Right lobe of liver (tissue), 6 donors: ENCODE results near the gene CCDC82. TPM values are rescaled to one million over a fixed set of nuclear protein-coding genes. Genes with fewer than 3 reads are reported as not detected.

Experiments
- ATAC-seq, 4 donors: fragments of 200-7000 bp; cut with Tn5 transposase; one replicate each; pipeline ENCODE4 v1.9.1; 2020; ENCODE audit warnings: mild to moderate bottlenecking in 4 of 4, moderate library complexity in 4 of 4
- DNase-seq, 3 donors: peaks; one replicate each; pipeline ENCODE4 v3.0.0-alpha.2; 2020
- H3K27ac ChIP-seq, 3 donors: fragments of 200-600 bp; one replicate each; pipeline ENCODE4 v1.8.0; 2022
- H3K27me3 ChIP-seq, 2 donors: fragments of 200-600 bp; one replicate each; pipeline ENCODE4 v1.8.0; 2022
- H3K36me3 ChIP-seq, 4 donors: fragments of 200-600 bp; sonication (generic) in 1 of 4; one replicate each; pipeline versions ENCODE4 v1.5.1 to v1.8.0; 2017 to 2022; ENCODE audit warnings: control low read depth in 1 of 4
- H3K4me1 ChIP-seq, 4 donors: fragments of 200-600 bp; sonication (generic) in 1 of 4; one replicate each; pipeline versions ENCODE4 v1.5.1 to v1.8.0; 2017 to 2022; ENCODE audit warnings: control low read depth in 1 of 4
- H3K4me3 ChIP-seq, 3 donors: fragments of 200-600 bp; one replicate each; pipeline ENCODE4 v1.8.0; 2022
- H3K9me3 ChIP-seq, 4 donors: fragments of 200-600 bp; sonication (generic) in 1 of 4; one replicate each; pipeline versions ENCODE4 v1.5.1 to v1.8.0; 2017 to 2022; ENCODE audit warnings: control low read depth in 1 of 4
- POLR2A ChIP-seq: fragments of 450-650 bp; IDR thresholded peaks from one replicate; pipeline ENCODE4 v1.6.1; 2017; ENCODE audit warnings: antibody characterized with exemption, mild to moderate bottlenecking
- WGBS: methylation state at CpG from one replicate; pipeline ENCODE4 v1.1.6; 2018; ENCODE audit warnings: low coverage, low lambda C conversion rate; ENCODE audit not compliant: insufficient coverage; ENCODE audit errors: missing lambda C conversion rate; 5-methylcytosine and 5-hydroxymethylcytosine counted together
- intact Hi-C, 2 donors: fragments of 100-400 bp; cut with DNase I; formaldehyde crosslinking; loops; one replicate each; pipeline versions ENCODE4 v1.11.2 to v1.14.1; 2022
- total RNA-seq, 6 experiments: library from RNA; depleted of rRNA in 2 of 6; stranded (reverse); fragments of >200 nt in 2 of 6; fragmentation: NEBNext Ultra II Directional in 3 of 6; extraction: Animal tissue kit (Norgen Biotek cat#: 25700) in 3 of 6; gene quantifications; one replicate each; pipeline versions ENCODE4 v1.1.0 to v1.2.4, GENCODE V29; 2016 to 2023
- TF ChIP-seq, protein P1 (sequence below), 4 donors: fragments of 200-600 bp in 3 of 4; fragments of 450-650 bp in 1 of 4; IDR thresholded peaks; one replicate each; pipeline versions ENCODE4 v1.5.1 to v1.8.0; 2016 to 2022; ENCODE audit warnings: antibody characterized with exemption in 4 of 4, mild to moderate bottlenecking in 2 of 4
- donor health status: DM: no; HTN: yes; CAD: no.
- donor health status: DM: no; HTN: no; CAD: no.
- donor health status: DM: no; HTN: no; CAD: no.
- donor health status: DM: no; HTN: yes; CAD: no.
- donor health status: DM: no; HTN: yes; CAD: no.

CCDC82 gene
- total RNA-seq, 6 experiments from 2014 or later, result 8.2 to 12.0 (median 9.6) TPM

DNA sequence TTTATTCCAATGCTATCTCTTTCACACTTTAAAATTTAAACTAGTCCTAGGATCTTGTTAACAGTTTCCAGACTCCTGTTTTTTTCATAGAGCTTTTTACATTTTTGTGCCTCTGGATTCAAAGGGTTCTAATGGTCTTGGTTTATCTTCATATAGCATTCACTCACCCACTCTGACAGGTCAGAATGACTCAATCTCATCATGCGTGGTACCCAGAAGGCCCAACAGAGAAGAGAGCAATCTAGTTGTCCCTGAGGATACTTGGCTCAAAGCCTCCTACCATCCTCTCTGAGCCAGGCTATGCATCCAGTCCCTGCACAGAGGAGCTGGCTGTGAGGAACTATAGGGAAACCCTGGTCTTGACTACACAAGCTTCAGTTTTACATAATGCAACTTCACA is 74.2 kb downstream of the CCDC82 start:
- Histone ChIP-seq H3K4me1 (peaks cover 0 to 13% (median 0%) of the 10 kb centered on the region in 4 donors), H3K9me3 (no peaks in the 10 kb centered on the region), H3K36me3 (no peaks in the 10 kb centered on the region), H3K27ac (no peak overlapping the region), H3K4me3 (no peak overlapping the region), H3K27me3 (no peaks in the 10 kb centered on the region)
- DNase-seq (no peak), ATAC-seq (no peak)
- TF ChIP-seq, protein P1, sequence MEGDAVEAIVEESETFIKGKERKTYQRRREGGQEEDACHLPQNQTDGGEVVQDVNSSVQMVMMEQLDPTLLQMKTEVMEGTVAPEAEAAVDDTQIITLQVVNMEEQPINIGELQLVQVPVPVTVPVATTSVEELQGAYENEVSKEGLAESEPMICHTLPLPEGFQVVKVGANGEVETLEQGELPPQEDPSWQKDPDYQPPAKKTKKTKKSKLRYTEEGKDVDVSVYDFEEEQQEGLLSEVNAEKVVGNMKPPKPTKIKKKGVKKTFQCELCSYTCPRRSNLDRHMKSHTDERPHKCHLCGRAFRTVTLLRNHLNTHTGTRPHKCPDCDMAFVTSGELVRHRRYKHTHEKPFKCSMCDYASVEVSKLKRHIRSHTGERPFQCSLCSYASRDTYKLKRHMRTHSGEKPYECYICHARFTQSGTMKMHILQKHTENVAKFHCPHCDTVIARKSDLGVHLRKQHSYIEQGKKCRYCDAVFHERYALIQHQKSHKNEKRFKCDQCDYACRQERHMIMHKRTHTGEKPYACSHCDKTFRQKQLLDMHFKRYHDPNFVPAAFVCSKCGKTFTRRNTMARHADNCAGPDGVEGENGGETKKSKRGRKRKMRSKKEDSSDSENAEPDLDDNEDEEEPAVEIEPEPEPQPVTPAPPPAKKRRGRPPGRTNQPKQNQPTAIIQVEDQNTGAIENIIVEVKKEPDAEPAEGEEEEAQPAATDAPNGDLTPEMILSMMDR (IDR thresholded peaks at IDR 0.05), result no peak
- no peak for TF ChIP-seq POLR2A
- intact Hi-C loops, result no loop called here
- no CpG with 5 or more reads among the region's 1 CpG for WGBS

DNA sequence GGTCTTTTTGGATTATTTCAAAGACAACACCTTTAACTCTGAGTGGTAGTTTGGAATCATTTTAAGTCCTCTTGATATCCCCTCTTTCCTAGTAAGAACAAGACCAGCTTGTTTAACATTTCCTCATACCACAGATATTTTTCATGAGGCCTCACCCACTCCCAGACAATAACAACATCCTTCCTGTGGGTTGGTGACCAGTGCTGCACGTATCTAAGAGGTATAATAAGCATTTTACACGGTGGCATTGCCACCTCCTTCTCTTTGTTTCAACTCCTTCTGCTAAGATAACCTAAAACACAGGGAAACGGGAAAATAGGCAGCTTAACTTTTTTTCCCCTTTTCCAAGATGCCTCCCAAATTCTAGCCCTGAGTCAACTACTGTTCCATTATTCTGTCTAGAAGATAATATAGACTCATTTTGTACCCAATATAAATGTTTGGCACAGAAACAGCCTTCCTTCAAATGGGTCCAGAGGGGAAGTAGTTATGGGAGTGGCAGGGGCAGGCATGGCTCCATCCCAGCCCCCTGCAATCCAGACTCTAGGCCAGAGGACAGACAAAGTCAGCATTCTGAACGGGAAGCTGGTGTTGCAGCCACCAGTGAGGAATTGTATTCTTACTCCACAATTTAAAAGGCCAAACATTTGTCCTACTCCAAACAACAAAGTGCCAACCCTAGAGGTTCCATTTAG is 75.2 kb downstream of the CCDC82 start:
- no peaks in the 10 kb centered on the region for H3K27me3 ChIP-seq
- no peaks in the 10 kb centered on the region for H3K36me3 ChIP-seq
- peak; percentile 52 to 64 (median 59) for ATAC-seq
- H3K4me3 ChIP-seq, result no peak overlapping the region
- H3K9me3 ChIP-seq, result no peaks in the 10 kb centered on the region
- peak overlapping the region in 2 of 3 donors; percentile 14 to 31 for H3K27ac ChIP-seq
- intact Hi-C loops, result no loop called here
- 34% methylated on average over 4 of the region's 4 CpGs for WGBS
- peaks cover 0 to 13% (median 0%) of the 10 kb centered on the region in 4 donors for H3K4me1 ChIP-seq
- DNase-seq, result no peak
- TF ChIP-seq, protein P1 (IDR thresholded peaks at IDR 0.05), result no peak
- TF ChIP-seq POLR2A, result no peak

DNA sequence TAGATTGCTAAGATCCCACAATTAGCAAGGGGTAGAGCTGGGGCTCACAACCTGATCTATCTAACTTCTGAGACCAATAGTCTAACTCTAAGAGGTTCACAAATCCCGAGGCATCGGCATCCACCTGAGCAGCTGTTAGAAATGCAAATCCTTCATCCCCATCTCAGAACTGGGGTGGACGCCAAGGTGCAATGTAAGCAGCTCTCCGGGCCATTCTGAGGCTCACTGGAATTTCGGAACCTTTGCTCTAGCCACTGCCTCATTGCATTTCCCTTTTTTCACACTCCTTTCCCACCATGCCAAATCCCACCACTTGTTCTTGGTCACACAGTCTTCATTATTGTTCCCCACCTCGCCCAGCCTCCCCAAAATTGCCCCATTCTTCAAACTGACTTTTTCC is 76.5 kb downstream of the CCDC82 start:
- Histone ChIP-seq H3K36me3 (no peaks in the 10 kb centered on the region), H3K9me3 (no peaks in the 10 kb centered on the region), H3K27me3 (no peaks in the 10 kb centered on the region), H3K4me1 (peaks cover 0 to 13% (median 0%) of the 10 kb centered on the region in 4 donors), H3K4me3 (no peak overlapping the region), H3K27ac (no peak overlapping the region)
- ATAC-seq (no peak), DNase-seq (no peak)
- intact Hi-C loops, result no loop called here
- TF ChIP-seq, protein P1 (IDR thresholded peaks at IDR 0.05), result no peak
- TF ChIP-seq POLR2A, result no peak
- WGBS, result 67% methylated on average over 2 of the region's 6 CpGs

DNA sequence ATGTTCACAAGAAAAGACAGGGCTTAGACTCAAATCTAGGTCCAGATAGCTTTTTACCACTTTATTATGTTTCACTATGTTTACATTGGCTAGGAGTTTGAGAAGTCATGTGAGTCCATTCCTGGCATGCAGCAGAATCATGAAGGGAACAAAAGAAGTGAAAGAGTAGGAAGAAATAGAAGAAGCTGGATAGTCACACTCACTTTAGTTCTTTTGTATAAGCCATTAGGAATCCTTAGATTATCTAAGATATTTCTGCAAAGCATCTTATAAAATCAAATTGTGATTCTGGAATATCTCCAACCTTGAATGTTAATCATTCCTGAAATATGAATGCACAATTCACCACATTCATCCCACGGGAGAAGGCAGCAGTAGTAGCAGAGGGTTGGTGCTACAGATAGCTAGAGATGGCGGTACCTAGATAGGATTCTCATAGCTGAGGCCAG is 78.6 kb downstream of the CCDC82 start:
- intact Hi-C loops, result no loop called here
- WGBS, result 11% methylated on average over 1 of the region's 2 CpGs
- Histone ChIP-seq H3K27me3 (no peaks in the 10 kb centered on the region), H3K4me1 (peaks cover 0 to 10% (median 0%) of the 10 kb centered on the region in 4 donors), H3K9me3 (no peaks in the 10 kb centered on the region), H3K27ac (no peak overlapping the region), H3K4me3 (no peak overlapping the region), H3K36me3 (no peaks in the 10 kb centered on the region)
- DNase-seq, result no peak
- no peak for TF ChIP-seq POLR2A
- TF ChIP-seq, protein P1 (IDR thresholded peaks at IDR 0.05), result no peak
- ATAC-seq, result peak in 1 of 4 donors; percentile 19
